Activated CD8-positive, alpha-beta memory T cell treated with anti-CD3 and anti-CD28 coated beads for 24 hours (primary cell): ENCODE data around the gene BMAL1.

ENCODE experiments used
- DNase-seq: peaks from one replicate; pipeline ENCODE4 v3.0.0-alpha.2; 2020

BMAL1 gene

GRCh38 chr11:13318498-13319295 is 41.1 kb downstream of the BMAL1 start:
- no peak for DNase-seq

GRCh38 chr11:13320688-13321087 is 43.1 kb downstream of the BMAL1 start:
- DNase-seq, result no peak

DNA sequence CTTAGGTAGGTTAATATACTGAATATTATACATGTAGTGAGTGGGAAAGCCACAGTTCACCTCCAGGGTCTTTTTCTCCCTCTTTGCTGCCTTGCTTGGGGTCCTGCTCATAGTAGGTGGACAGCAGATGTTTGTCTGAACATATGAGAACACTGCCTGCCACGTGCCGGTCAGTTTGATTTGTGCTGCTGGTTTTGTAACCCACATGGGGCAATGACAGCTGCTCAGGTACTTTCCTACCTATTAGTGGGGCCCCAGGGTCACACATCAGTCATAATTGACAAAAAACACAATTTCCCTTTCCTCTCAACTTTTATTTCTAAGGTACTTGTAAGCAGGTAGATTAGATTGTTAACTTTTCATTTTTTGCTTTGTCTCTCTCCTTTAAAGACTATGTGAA is 43.8 kb downstream of the BMAL1 start:
- no peak for DNase-seq

DNA sequence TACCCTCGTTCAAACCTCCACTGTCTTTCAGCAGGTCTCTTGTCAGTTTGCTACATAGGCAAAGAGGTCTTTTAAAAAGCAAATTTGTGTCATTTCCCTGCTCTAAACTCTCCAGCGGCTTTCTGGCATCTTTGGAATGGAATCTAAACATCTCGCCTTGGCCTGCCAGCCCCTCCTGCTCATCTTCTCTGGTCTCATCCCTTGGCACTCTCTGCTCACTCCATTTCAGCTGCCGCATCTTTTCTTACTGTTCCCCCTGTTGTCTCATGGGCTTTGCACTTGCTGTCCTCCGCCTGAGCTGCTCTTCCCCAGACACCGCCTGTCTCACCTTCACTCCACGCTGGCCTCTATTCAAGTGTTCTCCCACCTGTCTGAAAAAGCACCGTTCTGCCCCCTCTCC is 46.6 kb downstream of the BMAL1 start:
- no peak for DNase-seq

- no peak for DNase-seq
Measured at GRCh38 chr11:13324709-13325108, 47.1 kb downstream of the BMAL1 start.

DNA sequence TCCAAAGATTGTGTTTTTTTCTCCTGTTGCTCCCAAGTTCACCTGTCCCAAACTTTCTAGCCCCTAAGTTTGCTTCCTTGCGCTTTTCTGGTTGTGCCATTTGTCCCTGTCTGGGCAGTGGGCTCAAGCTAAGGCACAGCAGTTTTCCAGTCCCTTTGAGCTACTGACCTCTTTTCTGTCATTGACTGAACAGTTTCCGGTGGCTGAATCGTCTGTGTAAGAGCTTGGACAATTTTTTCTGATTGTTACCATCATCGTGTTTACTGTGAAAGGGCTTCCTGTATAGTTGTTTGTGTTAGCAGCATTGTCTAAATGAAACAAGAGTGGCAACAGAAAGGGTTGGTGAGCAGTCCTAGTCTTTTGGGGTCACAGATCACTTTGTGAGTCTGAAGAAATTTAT is 49.8 kb downstream of the BMAL1 start:
- no peak for DNase-seq

GRCh38 chr11:13328286-13328685 is 50.7 kb downstream of the BMAL1 start:
- no peak for DNase-seq

DNA sequence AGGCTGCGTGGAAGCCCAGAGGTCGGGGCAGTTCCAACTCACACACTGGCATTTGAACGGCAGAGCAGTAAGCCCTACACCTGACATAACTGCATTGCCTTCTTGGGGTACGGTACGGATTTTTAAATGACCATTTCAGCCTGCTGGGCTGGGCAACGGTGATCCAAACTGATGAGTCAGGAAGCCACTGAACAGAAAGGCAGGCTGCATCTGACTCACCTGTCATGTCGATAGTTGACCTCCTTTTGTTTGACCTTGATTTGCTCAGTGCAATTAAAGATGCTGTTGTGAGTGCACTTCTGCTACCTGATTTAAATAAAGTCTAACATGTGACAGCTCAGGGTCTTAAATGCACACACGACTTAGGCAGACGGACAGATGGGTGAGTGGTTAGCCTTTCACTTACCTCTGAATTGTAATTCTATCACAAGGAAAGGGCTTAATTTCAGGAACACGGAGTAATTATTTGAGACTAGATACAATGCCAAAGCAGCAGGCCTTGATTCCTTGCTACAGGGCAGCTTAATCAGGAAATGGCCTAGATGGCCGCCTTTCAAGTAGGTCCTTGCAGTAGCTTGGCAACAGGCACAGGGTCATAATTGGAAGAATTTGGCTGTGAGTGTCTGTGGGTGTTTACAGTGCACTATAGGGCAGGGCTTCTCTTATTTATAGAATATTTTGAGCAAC is 52.2 kb downstream of the BMAL1 start:
- no peak for DNase-seq

DNA sequence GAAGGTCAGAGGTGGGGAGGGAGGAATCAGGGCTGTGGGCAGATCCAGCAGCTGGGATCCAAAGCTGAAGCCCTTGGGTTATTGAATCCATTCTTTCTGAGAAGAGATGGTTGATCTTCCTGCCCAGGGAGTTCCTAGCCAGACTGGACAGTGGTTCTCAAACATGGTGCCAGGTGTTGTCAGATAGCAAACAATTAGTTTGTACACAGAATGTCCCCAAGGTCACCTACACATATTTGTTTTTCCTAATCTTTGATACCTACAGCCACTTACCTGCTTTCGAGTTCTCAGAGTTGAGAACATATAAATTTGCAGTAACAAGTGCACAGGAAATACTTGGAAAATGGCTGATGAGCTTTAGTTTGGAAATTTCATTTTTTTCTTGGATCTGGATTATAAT is 54.5 kb downstream of the BMAL1 start:
- DNase-seq, result no peak

- no peak for DNase-seq
Measured at GRCh38 chr11:13333456-13333957, 55.9 kb downstream of the BMAL1 start.

- DNase-seq, result no peak
Measured at GRCh38 chr11:13334034-13334786, 56.6 kb downstream of the BMAL1 start.

- DNase-seq, result peak; percentile 84
Measured at GRCh38 chr11:13335319-13335718, 57.7 kb downstream of the BMAL1 start.

DNA sequence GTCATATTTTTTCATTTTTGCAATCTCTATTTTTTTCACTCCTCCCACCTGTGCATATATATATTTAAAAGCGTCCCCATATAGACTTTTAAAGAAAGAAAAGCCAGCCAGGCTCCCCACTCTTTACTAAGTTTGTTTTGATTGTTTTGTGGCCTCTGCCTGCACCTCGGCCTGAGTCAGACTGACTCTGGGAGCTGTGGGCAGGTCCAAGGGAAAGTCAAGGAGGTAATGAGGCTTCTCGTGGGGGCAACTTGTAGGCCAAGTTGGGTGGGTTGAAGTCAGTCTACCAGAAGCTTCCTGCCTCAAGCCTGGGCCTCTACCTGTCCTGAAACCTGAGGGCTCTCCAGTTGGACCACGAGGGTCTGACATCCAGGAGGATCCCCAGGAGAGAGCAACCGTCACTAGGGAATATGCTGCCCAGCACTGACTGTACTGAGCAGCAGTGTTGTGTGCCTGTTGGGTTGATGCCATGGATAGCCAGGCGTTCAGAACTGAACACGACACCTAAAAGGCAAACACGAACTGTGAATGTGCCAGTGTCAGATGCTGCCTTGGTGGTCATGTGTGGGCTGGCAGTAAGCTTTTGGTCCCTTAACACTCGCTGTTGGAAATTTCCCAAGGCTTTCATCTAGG is 58.8 kb downstream of the BMAL1 start:
- no peak for DNase-seq

DNA sequence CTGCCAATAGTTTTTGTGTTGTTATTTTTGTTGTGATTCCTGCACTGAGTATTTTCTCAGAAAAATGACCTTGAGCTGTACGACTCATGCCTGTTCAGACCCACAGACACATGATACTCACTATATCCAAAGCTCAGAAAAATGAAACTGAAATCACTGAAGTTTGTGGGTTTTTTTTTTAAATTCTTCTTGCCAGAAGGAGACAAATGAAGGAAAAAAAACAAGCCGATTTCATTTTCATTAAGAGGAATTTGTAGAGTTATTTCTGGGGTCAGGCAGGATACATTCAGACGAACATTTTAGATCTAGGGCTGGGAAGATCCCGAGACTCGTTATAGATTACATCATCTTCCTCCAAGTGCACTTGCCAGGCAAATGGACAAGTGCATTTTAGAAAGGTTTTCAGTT is 60.4 kb downstream of the BMAL1 start:
- no peak for DNase-seq

DNA sequence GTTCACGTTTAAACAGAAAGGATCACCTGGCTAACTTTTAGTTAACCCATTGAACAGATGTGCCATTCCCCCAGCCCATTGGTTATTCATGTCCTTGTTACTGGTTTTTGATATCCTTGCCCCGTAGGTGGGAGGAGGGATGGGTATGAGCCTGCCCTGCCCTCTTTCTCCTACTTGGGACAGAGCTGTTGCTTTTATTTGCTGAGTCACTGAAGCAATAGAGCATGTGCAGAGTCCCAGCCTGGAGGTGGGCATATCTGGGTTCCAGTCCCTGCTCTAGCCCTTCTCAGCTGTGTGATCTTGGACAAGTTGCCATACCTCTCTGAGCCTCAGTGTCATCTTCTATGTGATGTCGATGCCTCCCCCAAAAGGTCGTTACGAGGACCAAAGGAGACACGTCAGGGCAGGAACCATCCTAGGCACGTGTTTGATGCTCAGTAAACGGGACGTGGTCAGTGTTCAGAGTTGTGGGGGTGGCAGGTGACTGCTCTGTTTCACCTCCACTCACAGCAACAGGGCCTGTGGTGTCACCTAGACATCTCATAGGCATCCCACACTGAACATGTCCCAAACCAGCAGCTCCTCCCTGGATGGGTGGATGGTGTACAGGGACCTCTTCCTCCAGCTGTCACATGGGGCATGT is 61.0 kb downstream of the BMAL1 start:
- DNase-seq, result peak; percentile 65

DNA sequence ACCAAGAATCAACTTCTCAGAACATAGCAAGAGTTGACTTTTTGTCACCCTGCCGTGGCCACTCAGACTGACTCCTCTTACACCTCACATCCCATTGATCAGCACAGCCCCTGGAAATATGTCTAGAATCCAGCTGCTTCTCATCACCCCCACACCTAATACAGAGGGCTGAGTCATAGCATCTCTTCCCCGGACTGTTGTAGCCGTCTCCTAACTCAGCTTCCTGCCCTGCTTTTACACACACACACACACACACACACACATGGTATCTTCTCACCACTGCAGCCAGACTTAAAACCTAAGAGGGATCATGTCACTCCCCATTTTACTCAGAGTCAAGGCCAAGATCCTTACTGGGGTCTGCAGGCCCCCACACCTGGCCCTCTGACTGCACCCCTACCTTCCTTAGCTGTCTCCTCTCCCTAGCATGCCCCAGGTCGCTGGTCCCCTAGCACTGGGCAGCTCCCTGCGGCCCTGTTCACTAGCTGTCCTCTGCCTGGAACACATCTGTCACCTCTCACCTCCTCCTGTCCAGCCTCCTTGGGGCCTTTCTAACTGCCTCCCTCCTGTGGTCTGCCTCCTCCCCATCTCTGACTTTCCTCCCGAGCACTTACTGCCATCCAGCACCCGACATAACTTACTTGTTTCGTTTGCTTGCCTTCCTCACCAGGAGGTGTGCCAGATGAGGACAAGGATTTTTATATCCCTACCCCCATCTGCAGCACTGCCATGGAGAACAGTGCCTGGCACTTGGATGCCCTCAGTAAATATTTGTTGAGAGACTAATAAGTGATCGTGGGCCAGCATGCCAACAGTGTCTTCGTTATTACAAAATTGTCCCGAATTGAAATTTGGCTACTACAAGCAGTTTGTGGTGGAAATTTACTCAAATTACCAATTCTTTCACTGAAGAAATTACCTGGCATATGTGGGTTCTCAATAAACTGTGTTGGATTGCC is 61.9 kb downstream of the BMAL1 start:
- DNase-seq, result no peak

DNA sequence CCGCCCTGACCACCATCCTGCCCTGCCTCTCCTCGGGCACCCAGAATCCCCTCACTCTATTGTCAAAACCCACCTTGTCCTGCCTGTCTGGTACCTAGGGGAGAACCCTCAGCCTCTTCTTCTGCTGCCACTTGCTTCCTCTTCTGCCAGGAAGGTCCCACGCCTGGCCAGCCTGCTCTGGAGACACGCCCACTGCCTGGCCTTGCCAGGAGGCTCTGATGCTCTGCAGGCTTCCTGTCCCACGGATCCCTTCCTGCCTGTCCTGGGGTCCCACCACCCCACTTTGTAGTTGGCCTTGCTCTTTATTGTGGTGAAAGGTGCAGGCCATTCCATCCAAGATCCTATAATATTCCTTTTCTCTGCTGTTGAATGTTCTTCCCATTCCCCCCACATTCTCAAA is 63.4 kb downstream of the BMAL1 start:
- DNase-seq, result no peak

DNA sequence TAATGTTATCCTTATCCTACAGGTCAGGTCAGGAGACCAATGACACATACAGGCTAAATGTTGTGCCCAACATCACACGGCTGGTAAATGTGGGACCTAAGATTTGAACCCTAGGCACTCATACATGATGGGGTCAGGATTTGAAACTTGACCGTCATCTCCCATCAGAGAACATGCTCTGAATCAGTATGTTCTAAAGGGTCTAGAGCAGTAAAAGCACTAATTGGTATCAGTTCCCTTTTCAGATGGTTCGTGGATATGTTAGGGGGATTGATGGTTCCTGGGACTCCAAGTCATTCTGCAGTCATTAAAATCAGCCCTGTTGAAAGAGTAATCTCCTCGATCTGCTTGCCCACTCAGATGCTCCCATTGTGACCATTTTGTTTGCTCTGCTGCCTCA is 65.5 kb downstream of the BMAL1 start:
- no peak for DNase-seq

GRCh38 chr11:13343931-13344717 is 66.5 kb downstream of the BMAL1 start:
- peak; percentile 86 for DNase-seq

GRCh38 chr11:13344818-13345217 is 67.2 kb downstream of the BMAL1 start:
- DNase-seq, result no peak

DNA sequence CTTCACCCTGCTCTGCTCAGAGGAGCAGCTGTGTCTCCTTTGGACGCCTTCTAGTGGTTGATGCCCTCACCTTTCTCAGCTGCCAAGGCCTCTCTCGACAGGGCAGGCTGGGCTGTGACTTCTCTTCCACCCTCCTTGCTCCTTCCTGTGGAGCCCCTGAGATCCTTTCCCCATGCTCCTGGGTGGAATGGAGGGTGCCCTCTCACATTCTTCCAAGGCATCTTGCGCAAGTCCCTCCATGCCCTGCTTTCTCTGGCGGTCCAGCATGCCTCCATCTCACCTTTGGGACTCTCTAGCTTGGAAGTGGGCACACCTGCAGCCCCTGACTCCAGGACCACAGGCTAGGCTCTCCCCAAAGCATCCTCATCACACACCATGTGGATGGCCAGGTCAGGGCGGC is 68.9 kb downstream of the BMAL1 start:
- DNase-seq, result no peak
